ENCODE results near the gene TNRC6B. TPM values are rescaled to one million over a fixed set of nuclear protein-coding genes. Genes with fewer than 3 reads are reported as not detected.

The TNRC6B gene
- total RNA-seq, 1 donor from 2014 or later = 62.0 TPM

DNA sequence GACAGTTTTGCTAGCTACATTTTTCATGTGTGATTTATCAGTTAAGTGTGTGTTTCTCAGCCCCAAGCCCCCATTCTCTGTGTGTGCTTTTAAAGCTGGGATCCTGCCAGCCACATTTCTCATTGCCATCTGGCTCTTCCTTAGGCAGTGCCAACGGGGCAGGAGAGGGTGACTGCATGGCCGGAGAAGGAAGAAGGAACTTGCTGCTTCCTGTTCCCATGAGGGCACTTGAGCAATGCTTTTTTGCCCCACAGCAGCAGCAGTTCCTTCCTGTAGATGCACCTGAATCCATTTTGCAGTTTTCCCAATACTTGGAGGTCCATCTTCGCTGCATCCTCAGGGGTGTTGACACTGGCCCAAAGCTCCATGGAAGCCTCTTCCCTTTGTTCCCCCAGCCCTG is 37.5 kb downstream of the TNRC6B start:
- Mint-ChIP-seq H3K9me3 (ENCODE audit: unreplicated experiment) (no peaks in the 10 kb centered on the region), H3K36me3 (ENCODE audit: unreplicated experiment) (no peaks in the 10 kb centered on the region), H3K27me3 (ENCODE audit: unreplicated experiment) (peaks cover 2% of the 10 kb centered on the region), H3K4me1 (ENCODE audit: low read depth, unreplicated experiment) (peaks cover 27% of the 10 kb centered on the region), H3K27ac (ENCODE audit: unreplicated experiment) (no peak overlapping the region), H3K4me3 (ENCODE audit: unreplicated experiment) (no peak overlapping the region)
- TF ChIP-seq, protein P1, sequence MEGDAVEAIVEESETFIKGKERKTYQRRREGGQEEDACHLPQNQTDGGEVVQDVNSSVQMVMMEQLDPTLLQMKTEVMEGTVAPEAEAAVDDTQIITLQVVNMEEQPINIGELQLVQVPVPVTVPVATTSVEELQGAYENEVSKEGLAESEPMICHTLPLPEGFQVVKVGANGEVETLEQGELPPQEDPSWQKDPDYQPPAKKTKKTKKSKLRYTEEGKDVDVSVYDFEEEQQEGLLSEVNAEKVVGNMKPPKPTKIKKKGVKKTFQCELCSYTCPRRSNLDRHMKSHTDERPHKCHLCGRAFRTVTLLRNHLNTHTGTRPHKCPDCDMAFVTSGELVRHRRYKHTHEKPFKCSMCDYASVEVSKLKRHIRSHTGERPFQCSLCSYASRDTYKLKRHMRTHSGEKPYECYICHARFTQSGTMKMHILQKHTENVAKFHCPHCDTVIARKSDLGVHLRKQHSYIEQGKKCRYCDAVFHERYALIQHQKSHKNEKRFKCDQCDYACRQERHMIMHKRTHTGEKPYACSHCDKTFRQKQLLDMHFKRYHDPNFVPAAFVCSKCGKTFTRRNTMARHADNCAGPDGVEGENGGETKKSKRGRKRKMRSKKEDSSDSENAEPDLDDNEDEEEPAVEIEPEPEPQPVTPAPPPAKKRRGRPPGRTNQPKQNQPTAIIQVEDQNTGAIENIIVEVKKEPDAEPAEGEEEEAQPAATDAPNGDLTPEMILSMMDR (IDR thresholded peaks at IDR 0.05; ENCODE audit: partially characterized antibody, unreplicated experiment) = no peak
- DNase-seq = no peak

DNA sequence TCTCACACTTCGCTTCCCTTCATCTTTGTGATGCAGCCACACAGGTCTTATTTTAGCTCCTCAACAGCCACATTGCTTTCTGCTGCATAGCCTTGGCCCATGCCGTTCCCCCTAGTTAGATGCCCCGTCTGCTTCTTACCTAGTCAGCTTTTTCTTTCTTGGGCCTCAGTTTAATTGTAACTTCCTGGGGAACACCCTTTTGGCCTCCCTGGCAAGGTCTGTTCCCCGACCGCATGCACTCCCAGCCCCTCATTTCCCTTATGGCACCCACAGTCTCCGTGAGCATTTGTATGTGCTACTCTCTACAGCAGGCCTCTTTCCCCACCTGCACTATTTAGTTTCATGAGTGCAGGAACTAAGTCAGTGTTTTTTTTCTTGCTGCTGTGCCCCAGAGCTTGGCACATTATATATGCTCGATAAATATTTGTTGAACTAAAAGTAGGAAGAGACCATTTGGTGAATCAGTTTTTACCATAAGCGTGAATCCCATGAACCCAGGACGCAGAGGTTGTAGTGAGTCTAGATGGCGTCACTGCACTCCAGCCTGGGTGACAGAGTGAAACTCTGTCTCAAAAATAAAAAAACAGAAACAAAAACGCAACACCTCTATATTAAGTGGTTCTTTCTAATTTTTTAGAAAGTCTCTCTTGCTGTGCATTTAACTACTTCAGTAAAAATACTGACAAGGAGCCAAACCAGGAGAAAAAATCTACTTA is 38.5 kb downstream of the TNRC6B start:
- Mint-ChIP-seq H3K9me3 (ENCODE audit: unreplicated experiment) (no peaks in the 10 kb centered on the region), H3K36me3 (ENCODE audit: unreplicated experiment) (no peaks in the 10 kb centered on the region), H3K27me3 (ENCODE audit: unreplicated experiment) (peaks cover 2% of the 10 kb centered on the region), H3K4me1 (ENCODE audit: low read depth, unreplicated experiment) (peaks cover 24% of the 10 kb centered on the region), H3K27ac (ENCODE audit: unreplicated experiment) (peak overlapping the region; percentile 35), H3K4me3 (ENCODE audit: unreplicated experiment) (no peak overlapping the region)
- no peak for DNase-seq
- TF ChIP-seq, protein P1 (IDR thresholded peaks at IDR 0.05; ENCODE audit: partially characterized antibody, unreplicated experiment) = no peak

DNA sequence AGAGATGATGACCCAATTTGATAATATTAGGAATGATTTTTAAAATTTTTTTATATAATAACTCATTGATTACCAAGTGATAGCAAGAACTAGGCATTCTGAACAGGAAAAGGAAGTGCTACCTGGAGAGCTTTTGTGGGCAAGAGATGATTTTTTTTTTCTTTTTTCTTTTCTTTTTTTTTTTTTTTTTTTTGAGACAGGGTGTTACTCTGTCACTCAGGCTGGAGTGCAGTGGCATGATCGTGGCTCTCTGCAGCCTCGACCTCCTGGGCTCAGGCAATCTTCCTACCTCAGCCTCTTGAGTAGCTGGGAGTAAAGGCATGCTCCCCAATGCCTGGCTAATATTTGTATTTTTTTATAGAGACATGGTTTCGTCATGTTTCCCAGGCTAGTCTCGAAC is 40.4 kb downstream of the TNRC6B start:
- TF ChIP-seq, protein P1 (IDR thresholded peaks at IDR 0.05; ENCODE audit: partially characterized antibody, unreplicated experiment) = no peak
- H3K36me3 Mint-ChIP-seq (ENCODE audit: unreplicated experiment) = no peaks in the 10 kb centered on the region
- H3K9me3 Mint-ChIP-seq (ENCODE audit: unreplicated experiment) = no peaks in the 10 kb centered on the region
- H3K4me3 Mint-ChIP-seq (ENCODE audit: unreplicated experiment) = no peak overlapping the region
- no peak for DNase-seq
- H3K27ac Mint-ChIP-seq (ENCODE audit: unreplicated experiment) = no peak overlapping the region
- H3K4me1 Mint-ChIP-seq (ENCODE audit: low read depth, unreplicated experiment) = peaks cover 18% of the 10 kb centered on the region
- H3K27me3 Mint-ChIP-seq (ENCODE audit: unreplicated experiment) = peaks cover 4% of the 10 kb centered on the region

DNA sequence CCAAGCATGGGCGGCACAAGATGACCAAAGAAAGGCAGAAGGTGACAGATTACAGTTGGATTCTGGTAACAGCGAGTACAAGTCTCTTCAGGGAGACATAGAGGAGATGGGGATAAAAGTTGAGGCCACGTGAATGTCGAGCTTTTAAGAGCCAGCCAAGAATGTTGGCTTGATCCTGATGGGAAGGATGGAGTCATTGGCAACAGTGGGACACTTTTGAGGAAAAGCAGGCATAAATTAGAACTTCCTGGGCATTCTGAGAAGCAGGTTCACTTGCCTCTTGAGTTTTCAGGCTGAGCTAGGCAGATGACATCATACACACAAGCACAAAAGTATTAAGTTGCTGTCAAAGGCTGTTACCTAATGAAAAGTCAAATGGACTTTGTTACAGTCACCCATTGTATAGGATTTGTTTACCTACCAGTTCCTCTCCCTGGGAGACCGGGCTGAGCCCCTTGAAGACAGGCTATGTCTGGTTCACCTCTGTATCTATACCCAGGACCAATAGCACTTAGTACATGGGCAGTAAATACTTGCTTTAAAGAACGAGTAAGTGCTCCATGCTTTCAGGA is 41.1 kb downstream of the TNRC6B start:
- Mint-ChIP-seq H3K4me1 (ENCODE audit: low read depth, unreplicated experiment) (peaks cover 15% of the 10 kb centered on the region), H3K4me3 (ENCODE audit: unreplicated experiment) (no peak overlapping the region), H3K27ac (ENCODE audit: unreplicated experiment) (no peak overlapping the region), H3K9me3 (ENCODE audit: unreplicated experiment) (no peaks in the 10 kb centered on the region), H3K27me3 (ENCODE audit: unreplicated experiment) (peaks cover 4% of the 10 kb centered on the region), H3K36me3 (ENCODE audit: unreplicated experiment) (no peaks in the 10 kb centered on the region)
- TF ChIP-seq, protein P1 (IDR thresholded peaks at IDR 0.05; ENCODE audit: partially characterized antibody, unreplicated experiment) = no peak
- DNase-seq = no peak

Data from glutamatergic neuron (in vitro differentiated cells).